ENCODE measurements around the gene ASF1B. TPM values are rescaled to one million over a fixed set of nuclear protein-coding genes. Genes with fewer than 3 reads are reported as not detected.
A peak's percentile ranks its signal among the peaks of the same experiment; 100 is the strongest.

ASF1B gene
- total RNA-seq, 1 experiment from 2014 or later, result 78.1 TPM

GRCh38 chr19:14139944-14140343, 3.6 kb upstream of the ASF1B start:
- no peaks in the 10 kb centered on the region for H3K9me3 ChIP-seq (ENCODE audit: control insufficient read depth in 1 of 2, insufficient read depth in 1 of 2, low read depth in 1 of 2, low read length in 2 of 2)
- DNase-seq (ENCODE audit: low read depth, low spot score), result no peak
- ChIA-PET POLR2A (interaction anchor here (0.7 kb wide), 1 partner anchor 10 kb away, joined by 3 read pairs; no protein-coding TSS in a partner anchor), RAD21 (ENCODE audit: low non-redundant PET in 1 of 2, low total read pairs in 2 of 2, uncharacterized antibody in 2 of 2, unreplicated experiment in 2 of 2) (no interaction called here), CTCF (interaction anchor here (0.8 kb wide), 1 partner anchor 9 kb away, joined by 4 read pairs; no protein-coding TSS in a partner anchor)
- H4K20me1 ChIP-seq (ENCODE audit: insufficient read depth), result no peaks in the 10 kb centered on the region
- H3K36me3 ChIP-seq (ENCODE audit: control insufficient read depth in 1 of 2, insufficient read depth in 2 of 2, low read length in 2 of 2), result no peaks in the 10 kb centered on the region
- no peak for TF ChIP-seq FOSL1 (IDR thresholded peaks at IDR 0.05; ENCODE audit: low read depth)
- no peak for TF ChIP-seq ZBTB33 (IDR thresholded peaks at IDR 0.05; ENCODE audit: extremely low read depth, insufficient replicate concordance, low read length)
- no peak for TF ChIP-seq SP1 (IDR thresholded peaks at IDR 0.05; ENCODE audit: low read depth)
- BruUV-seq (replicated peaks), result no TSS peak
- H3K9ac ChIP-seq (ENCODE audit: low read length), result no peak overlapping the region
- H3K4me3 ChIP-seq (replicated peaks in 1 of 2; ENCODE audit: low read depth in 1 of 2, low read length in 2 of 2), result no peak overlapping the region
- peaks cover 13 to 26% of the 10 kb centered on the region in 2 experiments for H3K4me1 ChIP-seq (ENCODE audit: control insufficient read depth in 1 of 2, insufficient read depth in 2 of 2, low read length in 2 of 2)
- intact Hi-C loops (cut with micrococcal nuclease), result loop anchor here (5.0 kb wide), 3 partner anchors 267 to 347 kb away; no protein-coding TSS in a partner anchor
- no peak for ATAC-seq
- no peak overlapping the region for H3K4me2 ChIP-seq (ENCODE audit: low read length)
- H3K9me2 ChIP-seq (ENCODE audit: insufficient read depth), result no peaks in the 10 kb centered on the region
- H3K27me3 ChIP-seq (ENCODE audit: insufficient read depth, low read length), result no peaks in the 10 kb centered on the region
- H3K79me2 ChIP-seq (ENCODE audit: insufficient read depth, low read length), result peaks cover 19% of the 10 kb centered on the region
- no peak overlapping the region for H2AFZ ChIP-seq (ENCODE audit: low read depth, low read length, poor library complexity, severe bottlenecking)
- no peak overlapping the region for H3K27ac ChIP-seq (ENCODE audit: low read depth, low read length)

GRCh38 chr19:14138576-14139265, 2.3 kb upstream of the ASF1B start:
- ChIA-PET RAD21 (ENCODE audit: low non-redundant PET in 1 of 2, low total read pairs in 2 of 2, uncharacterized antibody in 2 of 2, unreplicated experiment in 2 of 2) (no interaction called here), CTCF (interaction anchor here (2.7 kb wide), 1 partner anchor 24 kb away, joined by 18 read pairs; no protein-coding TSS in a partner anchor), POLR2A (no interaction called here)
- Histone ChIP-seq H4K20me1 (ENCODE audit: insufficient read depth) (no peaks in the 10 kb centered on the region), H2AFZ (ENCODE audit: low read depth, low read length, poor library complexity, severe bottlenecking) (no peak overlapping the region), H3K27me3 (ENCODE audit: insufficient read depth, low read length) (no peaks in the 10 kb centered on the region), H3K4me1 (ENCODE audit: control insufficient read depth in 1 of 2, insufficient read depth in 2 of 2, low read length in 2 of 2) (peaks cover 13 to 32% of the 10 kb centered on the region in 2 experiments), H3K36me3 (ENCODE audit: control insufficient read depth in 1 of 2, insufficient read depth in 2 of 2, low read length in 2 of 2) (peaks cover 0 to 7% of the 10 kb centered on the region in 2 experiments; a peak in 1 of 4 replicates), H3K9me3 (ENCODE audit: control insufficient read depth in 1 of 2, insufficient read depth in 1 of 2, low read depth in 1 of 2, low read length in 2 of 2) (no peaks in the 10 kb centered on the region), H3K9me2 (ENCODE audit: insufficient read depth) (no peaks in the 10 kb centered on the region), H3K4me3 (replicated peaks in 1 of 2; ENCODE audit: low read depth in 1 of 2, low read length in 2 of 2) (peak overlapping the region in 1 of 2 experiments; percentile 84; a peak in 3 of 4 replicates), H3K9ac (ENCODE audit: low read length) (peak overlapping the region; percentile 80; the same call in 1 of the 2 replicates), H3K79me2 (ENCODE audit: insufficient read depth, low read length) (peaks cover 31% of the 10 kb centered on the region), H3K27ac (ENCODE audit: low read depth, low read length) (peak overlapping the region; percentile 92; the same call in 1 of the 2 replicates), H3K4me2 (ENCODE audit: low read length) (peak overlapping the region; percentile 94)
- no TSS peak for BruUV-seq (replicated peaks)
- no peak for DNase-seq (ENCODE audit: low read depth, low spot score)
- intact Hi-C loops (cut with micrococcal nuclease), result loop anchor here (5.0 kb wide), 3 partner anchors 269 to 349 kb away; no protein-coding TSS in a partner anchor
- ATAC-seq, result no peak
- no peak for TF ChIP-seq ATF3 (IDR thresholded peaks at IDR 0.05)
- TF ChIP-seq SRF (IDR thresholded peaks at IDR 0.05; ENCODE audit: low read depth), result no peak
- TF ChIP-seq EGR1 (IDR thresholded peaks at IDR 0.05; ENCODE audit: low read depth), result no peak
- TF ChIP-seq RAD21 (IDR thresholded peaks at IDR 0.05; ENCODE audit: low read depth), result no peak
- no peak for TF ChIP-seq CBX3 (IDR thresholded peaks at IDR 0.05; ENCODE audit: low read depth)
- no peak for TF ChIP-seq POLR2AphosphoS5 (IDR thresholded peaks at IDR 0.05; ENCODE audit: low read depth, low read length)
- TF ChIP-seq JUND (IDR thresholded peaks at IDR 0.05), result no peak
- no peak for TF ChIP-seq FOSL1 (IDR thresholded peaks at IDR 0.05; ENCODE audit: low read depth)
- no peak for TF ChIP-seq ZNF274 (IDR thresholded peaks at IDR 0.05; ENCODE audit: low read depth, low read length)
- TF ChIP-seq ELF1 (IDR thresholded peaks at IDR 0.05; ENCODE audit: borderline replicate concordance, low read depth), result no peak
- TF ChIP-seq POLR2A (IDR thresholded peaks at IDR 0.05; ENCODE audit: borderline replicate concordance, extremely low read depth, insufficient read depth, insufficient read length), result no peak
- TF ChIP-seq EZH2 (IDR thresholded peaks at IDR 0.05), result no peak
- no peak for TF ChIP-seq SIN3A (IDR thresholded peaks at IDR 0.05; ENCODE audit: low read depth)
- TF ChIP-seq ZFX (IDR thresholded peaks at IDR 0.05), result no peak
- no peak for TF ChIP-seq CEBPB (IDR thresholded peaks at IDR 0.05; ENCODE audit: low read depth)
- TF ChIP-seq YY1 (IDR thresholded peaks at IDR 0.05; ENCODE audit: extremely low read depth, insufficient replicate concordance, low read depth, low read length), result no peak
- TF ChIP-seq SP1 (IDR thresholded peaks at IDR 0.05; ENCODE audit: low read depth), result no peak
- TF ChIP-seq TCF7L2 (IDR thresholded peaks at IDR 0.05; ENCODE audit: borderline replicate concordance, extremely low read depth, insufficient read depth, insufficient read length), result no peak

Data from HCT116 (cell line).